Left renal pelvis (tissue), 4 donors: ENCODE data around the gene RPP14. TPM values are rescaled to one million over a fixed set of nuclear protein-coding genes. Genes with fewer than 3 reads are reported as not detected.
"Not testable (repeated sequence)": the region's sequence is repeated elsewhere in the genome, so short reads cannot be mapped to it uniquely, and the experiment has no call there.

ENCODE experiments used
- DNase-seq, 4 donors: peaks; one replicate each; pipeline ENCODE4 v3.0.0-alpha.2; 2013; ENCODE audit warnings: low read depth in 4 of 4, low spot score in 3 of 4
- polyA plus RNA-seq, 4 donors: library from polyadenylated mRNA; unstranded; fragments of 120-200 nt; gene quantifications; one replicate each; pipeline ENCODE4 v1.2.1, GENCODE V29; 2013; ENCODE audit not compliant: insufficient read length in 4 of 4

Gene RPP14
- polyA plus RNA-seq, 4 donors = 15.4 to 23.7 (median 21.2) TPM

DNA sequence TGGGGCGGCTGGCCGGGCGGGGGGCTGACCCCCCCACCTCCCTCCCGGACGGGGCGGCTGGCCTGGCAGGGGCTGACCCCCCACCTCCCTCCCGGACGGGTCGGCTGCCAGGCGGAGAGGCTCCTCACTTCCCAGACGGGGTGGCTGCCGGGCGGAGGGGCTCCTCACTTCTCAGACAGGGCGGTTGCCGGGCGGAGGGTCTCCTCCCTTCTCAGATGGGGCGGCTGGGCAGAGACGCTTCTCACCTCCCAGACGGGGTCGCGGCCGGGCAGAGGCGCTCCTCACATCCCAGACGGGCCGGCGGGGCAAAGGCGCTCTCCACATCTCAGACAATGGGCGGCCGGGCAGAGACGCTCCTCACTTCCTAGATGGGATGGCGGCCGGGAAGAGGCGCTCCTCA, 15.6 kb upstream of the RPP14 start:
- not testable (repeated sequence) for DNase-seq

DNA sequence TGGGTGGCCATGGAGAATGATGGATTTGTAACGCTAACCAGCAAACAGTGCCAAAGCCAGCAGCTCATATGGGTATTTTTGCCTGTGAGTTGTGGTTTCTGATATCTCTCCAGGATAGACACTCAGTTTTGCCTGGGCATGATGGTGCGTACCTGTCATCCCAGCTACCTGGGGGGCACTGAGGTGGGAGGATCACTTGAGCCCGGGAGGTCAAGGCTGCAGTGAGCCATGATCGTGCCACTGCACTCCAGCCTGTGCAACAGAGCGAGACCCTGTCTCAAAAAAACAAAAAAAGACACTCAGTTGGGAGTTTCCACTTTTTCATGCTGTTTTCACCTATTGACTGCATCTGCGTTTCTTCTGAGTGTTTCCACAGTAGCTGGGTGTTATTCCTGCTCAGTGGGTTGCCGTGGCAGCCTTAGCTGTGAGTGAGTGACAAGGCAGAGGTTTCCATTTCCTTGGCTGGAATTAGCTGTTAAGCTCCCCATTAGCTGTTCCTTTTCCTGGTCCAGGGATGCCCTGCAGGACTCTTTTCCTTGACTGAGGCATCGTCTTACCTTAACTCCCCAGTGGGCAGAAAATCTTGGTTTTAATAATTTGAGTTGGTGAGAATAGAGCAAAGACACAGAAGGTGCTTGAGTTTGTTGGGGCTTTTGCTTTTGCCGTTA, 14.2 kb upstream of the RPP14 start:
- DNase-seq = no peak

DNA sequence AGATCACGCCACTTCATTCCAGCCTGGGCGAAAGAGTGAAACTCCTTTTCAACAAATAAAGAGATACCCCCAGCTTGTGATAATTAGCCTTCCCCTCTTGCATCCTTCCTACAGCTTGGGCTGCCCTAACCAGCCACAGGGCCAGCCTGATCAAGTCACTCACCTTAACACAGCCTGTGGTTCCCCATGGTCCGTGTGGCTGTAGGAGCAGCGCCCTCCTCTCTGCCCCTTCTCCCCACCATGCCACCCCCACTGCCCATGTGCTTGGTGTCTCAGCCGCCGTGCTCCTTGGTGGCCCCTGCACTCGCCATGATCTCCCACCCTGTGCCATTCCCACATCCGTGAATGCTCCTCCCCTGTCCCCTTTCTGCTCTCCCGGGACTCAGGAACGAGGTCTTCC, 13.2 kb upstream of the RPP14 start:
- no peak for DNase-seq

DNA sequence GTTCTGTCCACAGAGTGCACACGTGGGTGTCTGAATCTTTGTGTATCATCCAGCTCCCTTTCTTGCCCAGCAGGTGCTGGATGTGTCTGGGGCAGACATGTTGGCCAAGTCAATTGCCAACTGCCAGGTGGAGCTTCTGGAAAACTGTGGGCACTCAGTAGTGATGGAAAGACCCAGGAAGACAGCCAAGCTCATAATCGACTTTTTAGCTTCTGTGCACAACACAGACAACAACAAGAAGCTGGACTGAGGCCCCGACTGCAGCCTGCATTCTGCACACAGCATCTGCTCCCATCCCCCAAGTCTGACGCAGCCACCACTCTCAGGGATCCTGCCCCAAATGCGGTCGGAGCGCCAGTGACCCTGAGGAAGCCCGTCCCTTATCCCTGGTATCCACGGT, 12.5 kb upstream of the RPP14 start:
- DNase-seq = no peak

DNA sequence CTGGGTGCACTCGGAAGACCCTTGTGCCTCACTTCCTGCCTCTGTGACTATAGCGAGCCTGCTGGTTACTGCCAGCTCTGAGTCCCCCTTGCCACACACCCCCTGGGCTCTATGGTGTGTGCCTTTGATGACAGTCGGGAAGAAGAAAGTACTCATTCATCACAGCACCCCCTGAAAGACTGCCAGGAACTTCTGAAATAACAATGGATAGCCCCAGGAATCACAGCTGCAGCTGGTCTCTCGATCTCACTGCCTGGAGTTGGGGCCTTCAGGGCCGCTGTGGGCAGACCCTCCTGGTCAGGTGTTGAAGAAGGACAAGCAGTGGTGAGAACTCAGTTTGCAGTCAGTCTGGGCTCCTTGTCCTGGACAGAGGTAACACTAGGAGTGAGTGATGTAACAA, 9.8 kb upstream of the RPP14 start:
- DNase-seq = no peak

DNA sequence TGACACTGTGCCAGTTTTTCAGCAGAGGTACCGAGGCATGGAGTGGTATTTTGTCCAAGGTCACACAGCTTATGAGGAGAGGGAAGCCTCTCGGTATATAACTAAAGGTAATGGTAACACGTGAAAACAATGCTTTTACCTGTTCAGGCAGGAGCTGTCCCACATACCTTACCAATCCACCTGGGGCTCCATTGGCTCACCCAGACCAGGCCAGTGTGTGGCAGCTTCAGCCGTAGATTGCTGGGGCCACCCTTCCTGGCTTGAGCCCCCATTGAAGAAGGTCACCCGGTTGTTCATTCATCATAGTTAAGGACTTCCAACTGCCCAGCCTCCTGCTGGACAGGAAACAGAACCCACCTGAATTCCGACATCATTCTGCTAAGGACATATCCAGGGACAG, 9.2 kb upstream of the RPP14 start:
- no peak for DNase-seq

DNA sequence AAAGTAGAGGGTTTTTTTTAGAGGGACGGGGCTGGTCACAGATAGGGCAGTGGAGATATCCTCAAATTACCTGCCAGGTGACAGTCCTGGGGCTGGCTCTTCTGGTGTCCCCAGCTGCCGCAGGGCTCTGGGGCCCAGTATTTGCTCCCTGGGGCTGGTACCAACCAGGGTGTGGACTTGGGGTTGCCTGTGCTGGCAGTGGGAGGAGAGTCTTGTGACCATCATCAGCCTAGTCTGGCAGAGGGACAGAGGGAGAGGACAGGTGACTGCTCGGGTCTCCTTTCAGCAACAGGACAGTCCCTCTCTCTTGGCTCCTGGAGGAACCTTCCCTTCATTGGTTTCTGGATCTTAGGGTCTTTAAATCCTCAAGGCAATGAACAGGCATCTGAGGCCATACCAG, 7.9 kb upstream of the RPP14 start:
- no peak for DNase-seq

DNA sequence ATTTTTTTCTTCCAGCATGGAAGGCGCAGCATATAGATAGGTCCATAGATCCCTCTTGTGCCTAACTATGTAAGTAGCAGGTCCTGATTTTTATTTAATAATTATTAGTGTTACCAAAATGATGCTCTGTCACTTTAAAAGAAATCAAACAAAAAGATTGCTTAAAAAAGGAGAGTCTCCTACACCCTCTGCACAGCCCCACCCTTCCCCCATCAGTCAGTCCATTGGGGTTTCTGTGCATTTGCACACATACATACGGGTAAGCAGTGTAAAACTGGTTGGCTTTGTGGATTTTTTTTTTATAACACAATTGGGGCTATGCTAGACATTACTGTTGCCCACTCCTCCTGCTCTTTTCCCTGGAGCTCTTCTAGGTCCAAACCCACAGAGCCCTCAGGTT, 7.0 kb upstream of the RPP14 start:
- DNase-seq = no peak

DNA sequence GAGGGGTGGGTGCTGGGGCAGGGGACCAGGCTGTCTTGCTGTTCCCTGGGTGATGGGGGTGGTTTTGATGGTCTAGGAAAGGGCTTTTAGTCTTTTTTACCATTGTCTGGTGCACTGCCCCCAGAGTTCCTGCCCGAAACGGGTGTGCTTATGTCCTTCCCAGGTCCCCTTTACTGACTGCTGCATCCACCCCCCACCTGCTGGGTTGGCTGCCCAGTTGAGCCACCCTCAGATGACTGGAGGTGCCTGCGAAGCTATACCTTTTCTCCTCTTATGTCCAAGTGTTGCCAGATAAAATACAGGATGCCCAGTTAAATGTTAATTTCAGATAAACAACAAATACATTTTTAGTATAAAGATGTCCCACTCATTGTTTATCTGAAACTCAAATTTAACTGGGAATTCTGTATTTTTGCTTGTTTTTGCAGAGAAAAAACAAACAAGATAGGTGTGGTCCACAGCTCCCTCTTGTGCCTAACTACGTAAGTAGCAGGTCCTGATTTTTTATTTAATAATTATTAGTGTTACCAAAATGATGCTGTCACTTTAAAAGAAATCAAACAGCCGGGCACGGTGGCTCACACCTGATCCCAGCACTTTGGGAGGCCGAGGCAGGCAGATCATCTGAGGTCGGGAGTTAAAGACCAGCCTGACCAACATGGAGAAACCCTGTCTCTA, 6.1 kb upstream of the RPP14 start:
- DNase-seq = no peak

DNA sequence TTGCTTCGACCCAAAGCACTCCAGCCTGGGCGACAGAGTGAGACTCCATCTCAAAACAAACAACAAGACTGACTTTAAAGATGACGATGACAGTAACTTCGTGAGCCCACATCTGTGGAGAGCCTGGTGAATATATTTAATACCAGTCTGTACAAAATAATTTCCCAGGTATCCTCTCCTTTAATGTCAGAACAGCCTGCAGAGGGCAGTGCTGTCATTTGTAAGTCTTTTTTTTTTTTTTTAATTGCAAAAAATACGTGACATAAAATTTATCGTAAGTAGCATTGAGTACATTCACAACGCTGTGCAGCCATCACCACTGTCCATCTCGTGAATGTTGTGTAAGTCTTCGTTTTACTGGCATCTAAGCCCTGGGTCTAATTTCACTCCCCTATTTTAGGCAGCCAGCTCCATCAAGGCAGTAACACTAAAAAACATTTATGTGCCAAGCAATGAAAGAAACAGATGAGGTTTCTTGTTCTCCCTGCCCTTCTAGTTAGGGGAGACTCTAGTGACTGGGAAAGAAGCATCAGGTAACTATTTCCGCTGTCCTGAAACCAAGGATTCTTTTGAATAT, 1.7 kb downstream of the RPP14 start:
- DNase-seq = no peak

DNA sequence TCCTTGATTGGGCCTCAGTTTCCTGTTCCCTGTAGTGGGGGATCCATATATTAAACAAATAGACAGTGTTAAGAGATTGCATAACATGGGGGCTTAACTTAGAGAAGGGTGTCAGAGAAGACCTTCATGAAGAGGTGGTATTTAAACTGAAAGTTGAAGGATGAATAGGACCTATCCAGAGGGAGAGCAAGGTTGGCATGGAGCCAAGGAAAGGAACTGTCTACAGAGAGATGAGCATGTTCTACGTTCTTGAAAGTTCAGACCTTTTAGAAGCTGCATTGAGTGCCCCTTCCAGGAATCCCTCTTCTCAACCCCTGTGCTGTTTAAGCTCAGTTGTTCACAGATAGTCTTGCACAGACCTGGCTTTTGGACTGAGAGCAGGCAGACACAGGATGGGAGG, 2.7 kb downstream of the RPP14 start:
- no peak for DNase-seq

DNA sequence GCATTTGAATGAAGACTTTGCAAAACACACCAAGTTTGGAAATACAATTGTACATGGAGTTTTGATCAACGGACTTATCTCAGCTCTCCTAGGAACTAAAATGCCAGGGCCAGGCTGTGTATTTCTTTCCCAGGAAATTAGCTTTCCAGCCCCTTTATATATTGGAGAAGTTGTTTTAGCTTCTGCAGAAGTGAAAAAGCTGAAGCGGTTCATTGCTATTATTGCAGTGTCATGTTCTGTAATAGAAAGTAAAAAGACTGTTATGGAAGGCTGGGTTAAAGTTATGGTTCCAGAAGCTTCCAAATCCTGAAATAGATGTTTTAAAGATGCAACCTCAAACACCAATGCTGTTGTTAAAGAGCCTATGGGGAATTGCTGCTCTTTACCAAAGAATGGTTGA, 11.8 kb downstream of the RPP14 start:
- no peak for DNase-seq

DNA sequence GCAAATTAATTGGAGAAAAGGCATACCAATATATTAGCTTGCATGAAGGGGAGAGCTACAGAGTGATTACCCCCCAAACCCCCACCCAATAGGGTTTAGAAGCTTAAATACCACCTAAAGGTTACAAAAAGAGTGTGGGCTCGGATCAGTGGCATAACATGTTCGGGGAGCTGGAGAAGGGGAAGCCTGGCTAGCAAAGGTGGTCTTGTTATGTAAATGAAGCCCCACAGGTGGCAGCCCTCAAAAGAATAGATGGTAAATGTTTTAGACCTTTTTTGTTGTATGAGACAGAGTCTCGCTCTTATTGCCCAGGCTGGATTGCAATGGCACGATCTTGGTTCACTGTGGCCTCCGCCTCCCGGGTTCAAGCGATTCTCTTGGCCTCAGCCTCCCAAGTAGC, 15.7 kb downstream of the RPP14 start:
- no peak for DNase-seq

DNA sequence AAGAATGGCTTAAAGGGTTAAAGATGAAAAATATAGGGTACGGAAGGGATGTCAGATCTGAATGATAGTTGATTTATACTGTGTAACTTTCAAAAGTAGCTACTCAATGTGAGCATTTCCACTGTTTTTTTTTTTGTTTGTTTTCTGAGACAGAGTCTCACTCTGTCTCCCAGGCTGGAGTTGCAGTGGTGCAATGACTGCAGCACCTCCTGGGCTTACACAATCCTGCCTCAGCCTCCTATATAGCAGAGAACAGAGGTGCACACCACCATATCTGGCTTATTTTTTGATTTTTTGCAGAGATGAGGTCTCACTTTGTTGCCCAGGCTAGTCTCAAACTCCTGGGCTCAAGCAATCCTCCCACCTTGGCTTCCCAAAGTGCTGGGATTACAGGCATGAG, 16.7 kb downstream of the RPP14 start:
- DNase-seq = no peak

DNA sequence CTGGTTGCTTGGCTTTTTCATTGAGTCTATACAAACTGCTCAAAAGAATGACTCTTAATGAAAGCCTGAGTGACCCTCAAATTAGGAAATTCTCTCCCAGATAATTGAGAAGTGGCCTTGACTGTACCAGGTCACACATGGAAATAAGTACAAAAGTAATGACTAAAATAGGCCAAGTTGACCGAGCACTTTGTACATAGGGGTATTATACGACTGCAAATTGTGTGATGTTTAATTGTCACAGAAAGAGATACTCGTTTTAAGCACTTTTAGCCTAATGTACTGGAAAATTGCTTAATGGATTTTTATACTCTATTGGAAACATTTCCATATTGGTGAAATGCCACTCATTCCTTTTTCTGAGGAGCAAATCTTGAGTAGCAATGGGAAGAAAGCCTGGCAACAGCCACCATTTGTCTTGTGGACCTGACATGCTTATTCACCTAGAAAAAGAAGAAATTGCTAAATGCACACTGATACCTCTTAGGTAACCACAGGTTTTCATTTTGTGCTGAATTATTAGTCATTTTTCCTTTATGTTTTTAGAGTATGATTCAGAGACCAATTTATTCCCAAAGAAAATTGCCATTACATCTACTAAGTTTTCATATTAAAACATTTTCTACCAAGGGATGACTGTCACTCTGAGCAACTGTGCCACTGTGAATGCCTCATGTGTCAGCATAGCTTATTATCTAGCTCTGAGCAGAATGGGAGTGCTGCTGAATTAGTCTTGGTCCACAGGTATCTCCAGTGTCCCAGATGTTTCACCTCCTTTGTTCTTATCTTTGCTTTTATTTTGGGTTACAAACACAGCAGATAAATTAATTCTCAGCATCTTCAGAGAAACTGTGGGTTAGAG, 17.7 kb downstream of the RPP14 start:
- no peak for DNase-seq

DNA sequence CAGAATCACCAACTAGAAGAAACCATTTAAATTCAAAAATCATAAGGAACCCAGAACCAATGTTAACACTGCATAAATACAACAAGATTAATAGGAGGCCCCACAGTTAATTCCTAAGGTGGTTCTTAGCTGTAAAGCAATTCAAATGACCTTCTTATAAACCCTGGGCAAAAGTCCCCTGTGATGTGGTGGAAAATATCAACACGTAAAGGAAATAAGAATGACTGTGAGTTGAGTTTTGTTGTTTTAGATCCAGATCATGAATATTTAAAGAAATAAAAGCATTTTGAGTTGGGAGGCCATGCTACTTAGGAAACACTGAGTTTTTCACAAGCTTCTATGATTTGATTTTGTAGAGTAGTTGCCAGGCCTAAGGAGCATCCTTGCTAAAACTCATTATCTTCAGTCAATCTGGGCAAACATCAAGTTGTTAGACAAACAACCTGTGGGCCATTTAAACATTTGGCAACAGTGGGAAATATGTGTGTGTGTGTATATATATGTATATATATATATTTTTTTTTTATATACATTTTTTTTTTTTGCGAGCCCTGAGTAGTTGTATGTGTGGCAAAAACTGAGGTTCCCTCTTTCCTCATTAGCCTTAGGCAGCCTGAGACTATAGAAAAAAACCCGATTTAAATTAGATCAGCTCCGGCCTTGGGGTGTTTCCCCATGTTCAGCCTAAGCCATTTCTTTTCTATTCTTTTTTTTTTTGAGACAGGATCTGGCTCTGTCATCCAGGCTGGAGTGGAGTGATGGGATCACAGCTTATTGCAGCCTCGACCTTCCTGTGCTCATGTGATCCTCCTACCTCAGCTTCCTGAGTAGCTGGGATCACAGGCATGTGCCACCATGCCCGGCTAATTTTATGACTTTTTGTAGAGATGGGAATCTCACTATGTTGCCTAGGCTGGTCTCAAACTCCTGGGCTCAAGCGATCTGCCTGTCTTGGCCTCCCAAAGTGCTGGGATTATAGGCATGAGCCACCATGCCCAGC, 18.6 kb downstream of the RPP14 start:
- DNase-seq = no peak

DNA sequence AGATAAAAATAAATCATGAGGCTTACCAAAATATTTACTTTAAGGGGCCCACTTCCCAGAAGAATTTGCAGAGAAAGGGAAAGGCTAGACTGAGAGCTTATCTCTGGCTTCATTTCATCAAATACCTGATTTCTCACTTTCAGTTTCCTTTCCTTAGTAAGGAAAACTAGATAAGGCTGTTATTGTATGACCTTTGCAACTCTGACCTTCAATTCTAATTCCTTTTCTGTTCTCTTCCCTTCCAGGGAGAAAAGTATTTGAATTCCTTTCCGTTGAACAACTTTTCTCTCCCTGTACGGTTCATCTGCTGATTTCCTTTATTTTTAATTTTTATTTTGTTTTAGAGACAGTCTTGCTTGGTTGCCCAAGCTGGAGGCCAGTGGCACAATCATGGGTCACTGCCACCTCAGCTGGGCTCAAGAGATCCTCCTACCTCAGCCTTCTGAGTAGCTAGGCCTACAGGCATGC, 19.5 kb downstream of the RPP14 start:
- no peak for DNase-seq

DNA sequence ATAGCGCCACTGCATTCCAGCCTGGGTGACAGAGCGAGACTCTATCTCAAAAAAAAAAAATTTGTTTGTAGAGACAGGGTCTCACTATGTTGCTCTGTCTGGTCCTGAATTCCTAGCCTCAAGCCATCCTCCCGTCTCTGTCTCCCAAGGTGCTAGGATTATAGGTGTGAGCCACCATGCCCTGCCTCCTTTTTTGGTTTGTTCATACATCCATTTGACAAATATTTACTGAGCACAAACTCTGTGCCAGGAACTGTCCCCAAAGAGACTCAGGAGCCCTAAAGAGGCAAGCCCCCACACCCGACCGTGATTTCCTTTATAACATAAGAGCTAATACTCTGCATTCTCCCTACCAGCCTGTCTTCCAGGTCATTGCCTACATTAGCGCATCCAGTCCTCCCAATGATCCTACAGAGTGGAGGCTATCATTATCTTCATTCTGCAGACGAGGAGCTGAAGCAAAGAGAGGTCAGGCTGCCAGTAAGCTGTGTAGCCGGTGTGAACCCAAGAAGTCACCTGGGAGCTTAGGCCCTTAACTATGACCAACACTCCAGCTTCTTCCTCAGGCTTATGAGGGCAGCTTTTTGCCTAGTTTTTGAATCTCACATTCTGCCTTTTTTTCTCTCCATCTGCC, 20.3 kb downstream of the RPP14 start:
- no peak for DNase-seq

DNA sequence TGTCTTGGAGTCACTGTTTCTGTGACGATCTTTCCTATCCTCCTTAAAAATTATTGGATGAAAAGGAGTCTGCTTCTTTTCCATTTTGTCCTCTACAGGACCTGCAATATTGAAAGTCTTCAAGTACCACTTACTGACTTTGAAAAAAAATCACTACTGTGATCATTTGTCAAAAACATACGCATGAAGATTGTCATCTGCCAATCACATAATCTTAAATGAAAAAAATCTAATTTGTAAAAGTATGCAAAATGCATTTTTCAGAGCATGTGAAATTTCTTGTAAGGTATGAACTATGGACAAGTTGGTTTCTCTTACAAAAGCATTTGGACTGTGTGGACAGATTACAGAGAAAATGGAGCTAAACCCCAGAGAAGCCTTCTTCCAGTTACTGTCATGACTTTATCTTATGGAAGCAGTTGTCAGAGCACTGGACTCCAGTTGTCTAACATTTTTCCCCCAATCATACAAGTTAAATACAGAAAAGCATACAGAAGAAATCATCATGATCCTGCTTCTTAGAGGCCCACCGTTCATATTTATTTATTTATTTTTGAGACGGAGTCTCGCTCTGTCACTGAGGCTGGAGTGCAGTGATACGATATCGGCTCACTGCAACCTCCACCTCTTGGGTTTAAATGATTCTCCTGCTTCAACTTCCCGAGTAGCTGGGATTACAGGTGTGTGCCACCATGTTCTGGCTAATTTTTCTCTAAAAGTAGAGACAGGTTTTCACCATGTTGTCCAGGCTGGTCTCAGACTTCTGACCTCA, 23.3 kb downstream of the RPP14 start:
- no peak for DNase-seq
